Rectal smooth muscle tissue (tissue), 1 donor: ENCODE measurements around the gene LARGE1.

Experiments used
- H3K27ac ChIP-seq: one replicate; pipeline ENCODE4 v1.7.0; 2013; ENCODE audit warnings: low read depth, low read length, inconsistent platforms
- H3K27me3 ChIP-seq: one replicate; pipeline ENCODE4 v1.7.0; 2013; ENCODE audit warnings: low read length; ENCODE audit not compliant: control insufficient read depth, insufficient read depth
- H3K36me3 ChIP-seq: one replicate; pipeline ENCODE4 v1.7.0; 2013; ENCODE audit warnings: low read length; ENCODE audit not compliant: control insufficient read depth, insufficient read depth
- H3K4me1 ChIP-seq: one replicate; pipeline ENCODE4 v1.7.0; 2013; ENCODE audit warnings: low read length; ENCODE audit not compliant: control insufficient read depth, insufficient read depth
- H3K4me3 ChIP-seq: one replicate; pipeline ENCODE4 v1.7.0; 2013; ENCODE audit warnings: low read length
- H3K9ac ChIP-seq: one replicate; pipeline ENCODE4 v1.7.0; 2013; ENCODE audit warnings: low read length

LARGE1 gene

DNA sequence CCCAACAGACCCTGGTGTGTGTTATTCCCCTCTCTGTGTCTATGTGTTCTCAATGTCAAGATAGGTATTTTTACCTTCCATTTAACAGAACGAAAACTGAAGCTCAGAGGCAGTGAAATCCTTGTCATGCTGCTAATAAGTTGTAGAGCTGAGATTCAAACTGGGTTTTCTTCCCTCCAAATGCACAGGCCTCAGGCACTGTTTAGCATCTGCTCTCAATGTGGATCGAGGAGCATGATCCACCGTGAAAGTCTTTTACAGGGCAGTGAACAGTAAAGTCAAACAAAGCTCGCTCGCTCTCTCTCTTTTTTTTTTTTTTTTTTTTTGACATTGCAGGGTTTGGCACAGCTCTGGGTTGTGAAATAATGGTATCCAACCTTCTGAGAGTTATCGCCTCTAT, 461.1 kb downstream of the LARGE1 start:
- Histone ChIP-seq H3K9ac (no peak overlapping the region), H3K4me3 (no peak overlapping the region), H3K4me1 (no peaks in the 10 kb centered on the region), H3K36me3 (no peaks in the 10 kb centered on the region), H3K27ac (no peak overlapping the region), H3K27me3 (no peaks in the 10 kb centered on the region)

DNA sequence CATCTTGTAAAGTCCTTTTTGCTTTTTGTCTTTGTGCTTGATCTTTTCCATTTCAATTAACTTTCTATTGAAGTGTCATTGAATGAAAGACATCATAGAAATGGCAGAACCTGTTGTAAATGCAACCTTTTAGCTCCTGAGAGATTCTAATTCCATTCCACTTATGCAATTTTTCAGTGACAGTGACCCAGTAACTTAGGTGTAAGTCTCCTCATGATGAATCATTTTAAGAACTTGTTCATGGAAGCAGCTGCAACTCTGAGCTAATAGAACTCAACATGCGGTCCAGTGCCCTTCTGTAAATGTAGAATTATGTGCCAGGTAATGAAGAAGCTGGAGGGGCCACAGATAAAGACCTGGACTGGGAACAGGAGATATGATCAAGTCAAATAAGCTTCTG, 463.8 kb downstream of the LARGE1 start:
- H3K4me1 ChIP-seq, result no peaks in the 10 kb centered on the region
- H3K27me3 ChIP-seq, result no peaks in the 10 kb centered on the region
- H3K9ac ChIP-seq, result no peak overlapping the region
- no peaks in the 10 kb centered on the region for H3K36me3 ChIP-seq
- no peak overlapping the region for H3K27ac ChIP-seq
- no peak overlapping the region for H3K4me3 ChIP-seq

DNA sequence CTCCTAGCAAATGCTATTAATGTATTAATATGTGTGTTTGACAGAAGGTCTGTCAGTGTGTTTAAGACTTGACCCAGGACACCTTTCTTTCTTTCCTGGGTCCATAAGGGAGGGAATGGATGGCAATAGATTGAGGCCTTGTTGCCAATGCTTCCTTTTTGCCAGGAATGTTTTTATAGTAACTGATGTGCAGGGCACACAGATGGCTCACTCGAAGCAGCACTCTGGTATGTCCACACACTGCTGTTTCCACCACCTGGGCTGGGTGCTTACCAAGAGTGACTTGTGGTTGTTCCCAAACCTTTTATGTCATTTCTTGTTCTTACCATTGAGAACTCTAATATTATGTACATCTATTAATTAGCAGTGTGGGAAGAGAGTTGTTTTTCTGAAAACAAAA, 465.2 kb downstream of the LARGE1 start:
- Histone ChIP-seq H3K27ac (no peak overlapping the region), H3K4me1 (no peaks in the 10 kb centered on the region), H3K4me3 (no peak overlapping the region)

DNA sequence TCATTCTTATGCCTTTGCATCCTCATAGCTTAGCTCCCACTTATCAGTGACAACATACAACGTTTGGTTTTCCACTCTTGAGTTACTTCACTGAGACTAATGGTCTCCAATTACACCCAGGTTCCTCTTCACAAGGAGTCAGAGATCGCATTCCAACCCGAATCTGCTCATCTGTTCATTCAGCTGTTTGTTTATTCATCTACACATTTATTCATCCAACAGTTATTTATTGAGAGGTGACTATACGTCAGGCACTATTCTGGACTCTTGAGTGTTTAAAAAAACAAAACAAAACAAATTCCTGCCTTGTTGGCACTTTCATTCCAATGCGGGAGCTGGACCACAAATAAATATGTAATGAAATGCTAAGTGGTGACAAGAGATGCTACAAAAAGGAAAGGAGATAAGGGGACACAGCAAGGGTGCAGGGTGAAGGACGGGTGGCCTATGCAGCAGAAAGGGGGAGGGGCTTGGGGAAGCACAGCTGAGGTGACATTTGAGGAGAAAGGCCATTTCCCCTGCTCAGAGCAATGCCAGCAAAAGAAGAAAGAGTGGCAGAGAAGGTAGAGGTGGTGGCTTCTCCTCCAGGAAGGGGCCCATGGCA, 468.3 kb downstream of the LARGE1 start:
- Histone ChIP-seq H3K27ac (no peak overlapping the region), H3K4me1 (no peaks in the 10 kb centered on the region), H3K36me3 (no peaks in the 10 kb centered on the region), H3K27me3 (no peaks in the 10 kb centered on the region), H3K4me3 (no peak overlapping the region), H3K9ac (no peak overlapping the region)

More for the DNA sequence above, 465.2 kb downstream of the LARGE1 start:
- H3K36me3 ChIP-seq, result no peaks in the 10 kb centered on the region
- peak overlapping the region; percentile 11 for H3K9ac ChIP-seq
- no peaks in the 10 kb centered on the region for H3K27me3 ChIP-seq

DNA sequence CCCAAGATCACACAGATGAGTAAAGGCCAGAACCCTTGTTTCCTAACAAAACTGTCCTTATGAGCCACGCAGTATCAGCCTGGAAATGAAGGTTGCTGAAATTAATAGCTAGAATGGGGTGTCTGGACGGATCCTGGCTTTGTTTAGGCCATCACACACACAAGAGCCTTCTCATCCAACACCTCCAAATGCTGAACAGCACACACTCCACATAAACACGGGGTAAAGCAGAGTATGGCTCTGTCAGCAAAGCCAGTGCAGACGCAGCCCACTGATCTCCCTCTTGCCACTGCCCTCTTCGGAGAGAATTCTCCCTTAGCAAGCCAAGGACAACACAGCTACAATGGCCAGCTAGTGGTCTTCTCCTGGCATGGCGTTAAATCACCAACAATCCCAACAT, 469.5 kb downstream of the LARGE1 start:
- Histone ChIP-seq H3K4me3 (no peak overlapping the region), H3K27ac (no peak overlapping the region), H3K27me3 (no peaks in the 10 kb centered on the region), H3K4me1 (no peaks in the 10 kb centered on the region), H3K36me3 (no peaks in the 10 kb centered on the region), H3K9ac (no peak overlapping the region)

DNA sequence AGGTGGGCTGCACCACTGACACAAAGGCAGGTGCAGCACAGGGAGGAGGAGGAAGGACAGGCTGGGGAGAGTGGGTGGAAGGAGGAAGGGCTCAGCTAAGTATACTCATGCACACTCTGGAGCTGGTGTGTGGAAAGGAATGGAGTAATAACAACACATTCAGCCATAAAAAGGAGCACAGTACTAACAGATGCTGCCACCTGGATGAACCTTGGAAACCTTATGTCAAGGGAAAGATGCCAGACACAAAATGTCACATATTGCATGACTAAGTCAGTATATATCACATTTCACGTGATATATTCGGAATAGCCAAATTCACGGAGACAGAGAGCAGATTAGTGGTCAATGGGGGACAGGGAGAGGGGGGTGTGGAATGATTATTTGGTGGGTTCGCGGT, 472.5 kb downstream of the LARGE1 start:
- no peak overlapping the region for H3K27ac ChIP-seq
- H3K36me3 ChIP-seq, result no peaks in the 10 kb centered on the region
- H3K27me3 ChIP-seq, result no peaks in the 10 kb centered on the region
- H3K4me3 ChIP-seq, result no peak overlapping the region
- H3K4me1 ChIP-seq, result no peaks in the 10 kb centered on the region
- H3K9ac ChIP-seq, result no peak overlapping the region

DNA sequence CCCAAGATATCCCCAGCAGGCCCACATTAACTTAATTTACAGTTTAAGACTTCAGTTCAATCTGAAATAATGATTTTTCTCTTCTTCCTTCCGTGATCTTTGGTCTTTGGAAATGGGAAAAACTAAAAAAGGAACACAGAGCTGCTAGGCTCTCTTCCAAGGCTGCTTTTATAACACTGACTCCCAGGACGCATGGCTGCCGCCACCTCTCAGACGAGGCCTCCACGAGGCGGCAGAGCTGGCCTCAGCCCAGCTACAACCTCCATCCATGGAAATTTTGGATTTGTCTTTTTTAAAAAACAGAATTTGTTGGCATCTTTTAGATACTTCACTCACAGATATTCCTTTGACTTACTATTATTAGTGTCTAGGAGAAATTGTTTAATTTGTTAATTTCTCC, 476.6 kb downstream of the LARGE1 start:
- no peaks in the 10 kb centered on the region for H3K36me3 ChIP-seq
- H3K4me1 ChIP-seq, result no peaks in the 10 kb centered on the region
- H3K4me3 ChIP-seq, result no peak overlapping the region
- H3K27ac ChIP-seq, result no peak overlapping the region
- H3K9ac ChIP-seq, result no peak overlapping the region
- no peaks in the 10 kb centered on the region for H3K27me3 ChIP-seq

DNA sequence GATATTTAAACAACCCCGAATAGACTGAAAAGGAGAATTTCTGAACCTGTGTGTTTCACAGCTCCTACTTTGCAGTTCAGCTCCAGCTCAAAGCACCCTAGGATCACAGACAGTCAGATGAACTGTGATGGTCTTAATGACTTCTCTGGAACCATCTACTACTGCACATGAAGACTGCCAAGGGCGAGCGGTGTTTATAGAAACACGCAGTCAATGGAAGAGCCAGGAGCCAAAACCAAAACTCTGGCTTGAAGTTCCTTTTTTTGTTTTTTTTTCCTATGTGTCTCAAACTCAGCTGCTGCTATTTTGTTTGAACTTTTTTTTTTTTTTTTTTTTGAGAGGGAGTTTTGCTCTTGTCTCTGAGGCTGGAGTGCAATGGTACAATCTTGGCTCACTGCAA, 479.5 kb downstream of the LARGE1 start:
- no peak overlapping the region for H3K9ac ChIP-seq
- no peaks in the 10 kb centered on the region for H3K4me1 ChIP-seq
- no peak overlapping the region for H3K27ac ChIP-seq
- H3K36me3 ChIP-seq, result no peaks in the 10 kb centered on the region
- H3K4me3 ChIP-seq, result no peak overlapping the region
- no peaks in the 10 kb centered on the region for H3K27me3 ChIP-seq

DNA sequence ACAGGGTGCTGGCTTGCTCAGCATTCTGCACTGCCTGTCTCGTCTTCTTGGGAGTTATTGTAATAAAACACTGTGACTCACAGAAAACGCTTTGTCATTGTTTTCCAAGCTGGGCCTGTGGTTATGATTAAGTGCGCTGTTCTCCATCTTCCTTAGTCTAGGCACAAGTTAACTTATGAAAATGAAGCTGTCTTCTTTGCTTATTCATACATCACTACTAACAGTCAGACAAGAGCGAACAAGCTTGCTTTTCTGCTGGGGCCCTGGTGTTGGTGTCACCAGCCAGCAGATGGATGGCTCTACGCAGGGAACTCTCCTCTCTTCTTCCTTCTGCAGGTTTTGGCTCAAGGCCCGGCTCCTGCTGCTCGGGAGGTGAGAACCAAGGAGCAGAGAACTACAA, 482.0 kb downstream of the LARGE1 start:
- Histone ChIP-seq H3K27me3 (no peaks in the 10 kb centered on the region), H3K4me3 (no peak overlapping the region), H3K4me1 (no peaks in the 10 kb centered on the region), H3K36me3 (no peaks in the 10 kb centered on the region), H3K27ac (no peak overlapping the region), H3K9ac (no peak overlapping the region)

DNA sequence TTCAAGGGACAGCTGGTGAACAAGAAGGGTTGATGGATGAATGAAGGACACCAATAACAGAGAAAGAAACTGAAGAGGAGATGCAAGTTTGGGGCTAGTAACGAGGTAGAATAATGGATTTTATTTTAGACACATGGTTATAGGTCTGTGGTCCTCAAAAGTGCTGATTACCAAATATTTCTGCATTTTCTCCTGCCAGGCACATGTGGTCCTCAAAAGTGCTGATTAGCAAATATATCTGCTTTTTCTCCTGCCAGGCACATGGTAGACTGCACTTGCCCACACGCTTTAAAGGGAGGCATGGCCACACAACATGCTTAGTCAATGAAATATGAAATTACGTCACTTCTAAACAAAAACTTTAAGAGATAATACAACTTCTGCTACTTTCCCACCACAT, 489.0 kb downstream of the LARGE1 start:
- no peaks in the 10 kb centered on the region for H3K27me3 ChIP-seq
- no peak overlapping the region for H3K9ac ChIP-seq
- H3K4me3 ChIP-seq, result no peak overlapping the region
- no peaks in the 10 kb centered on the region for H3K4me1 ChIP-seq
- H3K27ac ChIP-seq, result no peak overlapping the region
- peaks cover 3% of the 10 kb centered on the region for H3K36me3 ChIP-seq

DNA sequence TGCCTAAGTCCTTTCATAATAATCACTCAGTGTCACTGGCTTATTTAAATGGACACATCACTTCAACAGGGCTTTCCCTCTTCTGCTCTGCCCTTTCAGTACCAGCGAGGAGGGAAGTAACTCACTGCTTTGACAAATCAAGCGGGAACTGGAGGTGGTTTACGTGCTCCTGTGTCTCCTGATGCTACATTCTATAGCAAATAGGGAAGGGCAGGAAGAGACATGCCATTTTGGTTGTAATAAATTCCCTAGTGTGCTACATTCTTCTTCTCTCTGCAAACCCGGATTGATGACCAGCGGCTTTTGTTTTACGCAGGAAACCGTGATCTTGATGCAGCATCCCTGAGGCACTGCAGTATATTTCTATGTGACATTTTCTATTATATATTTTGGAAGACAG, 491.0 kb downstream of the LARGE1 start:
- Histone ChIP-seq H3K27me3 (no peaks in the 10 kb centered on the region), H3K9ac (no peak overlapping the region), H3K36me3 (peaks cover 3% of the 10 kb centered on the region), H3K4me1 (no peaks in the 10 kb centered on the region), H3K4me3 (no peak overlapping the region), H3K27ac (no peak overlapping the region)

DNA sequence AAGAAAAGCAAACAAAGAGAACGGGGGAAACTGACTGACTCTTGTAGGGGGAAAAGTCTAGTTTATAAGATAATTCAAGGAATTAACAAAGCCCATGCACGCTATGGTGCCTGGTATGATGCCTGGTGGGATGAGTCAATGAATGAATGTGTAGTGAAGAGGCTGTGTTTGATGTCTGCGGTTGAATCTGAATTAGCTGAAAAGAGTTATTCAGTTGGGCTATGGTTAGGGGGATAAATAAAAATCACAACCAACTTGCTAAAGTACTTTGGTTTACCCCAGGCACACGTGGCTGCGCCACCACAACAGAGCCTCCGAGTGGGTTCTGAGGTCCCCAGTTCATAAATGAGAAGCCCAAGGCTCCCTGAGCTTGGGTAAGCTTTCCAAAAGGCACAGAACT, 492.8 kb downstream of the LARGE1 start:
- Histone ChIP-seq H3K27ac (no peak overlapping the region), H3K9ac (no peak overlapping the region), H3K4me1 (no peaks in the 10 kb centered on the region), H3K36me3 (peaks cover 3% of the 10 kb centered on the region), H3K4me3 (no peak overlapping the region), H3K27me3 (no peaks in the 10 kb centered on the region)

DNA sequence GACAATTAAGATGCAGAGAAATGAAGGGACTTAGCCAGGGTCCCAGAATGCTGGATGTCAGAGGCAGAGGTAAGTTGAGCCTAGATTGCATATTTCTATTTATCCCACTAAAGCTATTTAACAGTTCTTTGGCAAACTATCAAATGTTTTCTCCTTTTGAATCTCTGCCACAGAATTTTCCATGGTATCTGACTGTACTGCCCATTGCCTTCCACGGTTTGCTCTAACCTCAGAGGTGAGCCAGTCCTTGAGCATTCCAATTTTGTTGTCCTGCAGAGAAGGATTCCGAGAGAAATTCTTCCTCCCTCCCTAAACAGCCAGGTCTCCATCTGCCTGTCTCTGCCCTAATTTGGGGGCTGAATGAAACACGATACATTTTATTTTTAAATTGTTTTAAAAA, 493.8 kb downstream of the LARGE1 start:
- H3K36me3 ChIP-seq, result no peaks in the 10 kb centered on the region
- no peak overlapping the region for H3K4me3 ChIP-seq
- no peaks in the 10 kb centered on the region for H3K4me1 ChIP-seq
- no peak overlapping the region for H3K27ac ChIP-seq
- no peaks in the 10 kb centered on the region for H3K27me3 ChIP-seq
- no peak overlapping the region for H3K9ac ChIP-seq
